NAMALWA (cell line): ENCODE data around the gene REC114.
"Not testable (repeated sequence)": the region's sequence is repeated elsewhere in the genome, so short reads cannot be mapped to it uniquely, and the experiment has no call there.

Experiments used
- DNase-seq: peaks from one replicate; pipeline ENCODE4 v3.0.0-alpha.2; 2015; ENCODE audit warnings: low spot score

The REC114 gene

GRCh38 chr15:73538123-73538522 lies 95.2 kb downstream of the REC114 start:
- DNase-seq = no peak

DNA sequence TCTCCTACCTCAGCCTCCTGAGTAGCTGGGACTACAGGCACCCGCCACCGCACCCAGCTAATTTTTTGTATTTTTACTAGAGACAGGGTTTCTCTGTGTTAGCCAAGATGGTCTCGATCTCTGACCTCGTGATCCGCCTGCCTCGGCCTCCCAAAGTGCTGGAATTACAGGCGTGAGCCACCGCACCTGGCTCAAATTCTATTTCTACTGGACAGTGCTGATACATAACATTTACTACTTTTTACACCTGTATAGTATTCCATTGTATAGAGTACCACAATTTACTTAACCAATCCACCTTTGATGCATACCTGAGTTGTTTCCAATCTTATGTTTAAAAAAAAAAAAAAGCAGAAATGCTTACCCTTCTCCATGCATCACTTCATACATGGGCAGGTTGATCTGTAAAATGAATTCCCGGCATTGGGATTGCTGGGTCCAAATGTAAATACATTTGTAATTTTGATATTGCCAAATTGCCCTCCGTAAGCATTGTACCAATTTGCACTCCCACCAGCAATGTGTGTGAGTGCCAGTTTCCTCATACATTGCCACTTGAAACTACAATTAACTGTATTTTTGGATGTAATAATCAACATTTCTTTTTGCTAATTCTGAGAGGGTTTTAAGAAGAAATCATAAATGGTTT lies 95.7 kb downstream of the REC114 start:
- no peak for DNase-seq

- DNase-seq = no peak
Measured at GRCh38 chr15:73539212-73540128, 96.5 kb downstream of the REC114 start.

- DNase-seq = no peak
Measured at GRCh38 chr15:73540161-73540560, 97.2 kb downstream of the REC114 start.

GRCh38 chr15:73541479-73541878 lies 98.5 kb downstream of the REC114 start:
- DNase-seq = no peak

DNA sequence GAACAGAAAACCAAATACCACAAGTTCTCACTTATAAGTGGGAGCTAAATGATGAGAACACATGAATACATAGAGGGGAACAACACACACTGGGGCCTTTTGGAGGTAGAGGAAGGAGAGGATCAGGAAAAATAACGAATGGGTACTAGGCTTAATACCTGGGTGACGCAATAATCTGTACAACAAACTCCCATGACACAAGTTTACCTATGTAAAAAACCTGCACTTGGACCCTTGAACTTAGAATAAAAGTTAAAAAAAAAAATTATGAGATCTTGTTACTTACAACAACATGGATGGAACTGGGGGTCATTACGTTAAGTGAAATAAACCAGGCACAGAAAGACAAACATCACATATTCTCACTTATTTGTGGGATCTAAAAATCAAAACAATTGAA lies 106.0 kb downstream of the REC114 start:
- DNase-seq = not testable (repeated sequence)

DNA sequence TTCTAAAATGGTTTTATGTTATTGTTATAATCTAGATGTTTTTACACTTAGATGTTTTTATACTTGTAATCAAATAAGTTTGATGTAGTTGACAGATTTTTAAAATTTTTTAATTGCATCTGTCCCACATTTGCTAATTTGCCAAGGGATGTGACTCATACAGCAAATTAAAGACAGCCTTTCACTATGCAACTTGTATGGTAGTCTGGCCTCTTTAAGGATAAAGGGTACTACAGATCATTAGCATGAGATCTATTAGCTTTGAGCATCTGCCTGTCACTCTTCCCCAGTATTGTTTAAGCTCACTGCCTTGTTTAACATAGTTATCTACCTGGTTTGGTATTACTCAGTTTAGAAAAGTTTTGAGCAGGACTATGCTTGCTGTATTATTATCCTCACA lies 107.2 kb downstream of the REC114 start:
- DNase-seq = no peak

GRCh38 chr15:73555080-73555479 lies 112.1 kb downstream of the REC114 start:
- DNase-seq = no peak

GRCh38 chr15:73558529-73558928 lies 115.6 kb downstream of the REC114 start:
- DNase-seq = no peak

DNA sequence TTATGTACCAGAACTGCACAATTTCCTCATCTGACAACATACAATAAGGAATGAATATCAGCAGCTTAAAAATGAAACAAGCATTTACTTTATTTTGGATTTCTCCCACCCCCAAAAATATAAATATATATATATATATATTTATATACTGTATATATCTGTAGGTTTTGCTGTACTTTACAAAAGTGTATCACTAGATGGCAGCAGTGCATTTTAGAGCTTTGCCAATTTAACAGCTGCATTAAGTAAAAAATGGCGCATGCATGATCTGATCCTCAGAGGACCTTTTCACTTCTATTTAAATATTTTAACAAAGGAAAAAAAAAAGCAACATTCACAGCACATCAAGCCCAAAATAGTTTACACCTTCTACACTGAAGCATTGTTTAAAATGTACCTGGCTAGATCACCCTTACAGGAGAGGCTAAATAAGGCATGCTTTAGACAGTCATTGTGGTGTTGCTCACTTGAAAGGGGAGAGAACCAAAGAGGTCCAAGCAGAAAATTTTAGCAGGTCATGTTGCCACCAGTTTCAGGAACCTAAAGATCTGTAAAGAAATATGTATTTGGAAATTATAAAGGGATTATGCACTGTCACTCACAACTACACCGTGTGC lies 117.6 kb downstream of the REC114 start:
- DNase-seq = peak; percentile 77

- DNase-seq = no peak
Measured at GRCh38 chr15:73564255-73564654, 121.3 kb downstream of the REC114 start.

- DNase-seq = no peak
Measured at GRCh38 chr15:73567020-73567419, 124.1 kb downstream of the REC114 start.

DNA sequence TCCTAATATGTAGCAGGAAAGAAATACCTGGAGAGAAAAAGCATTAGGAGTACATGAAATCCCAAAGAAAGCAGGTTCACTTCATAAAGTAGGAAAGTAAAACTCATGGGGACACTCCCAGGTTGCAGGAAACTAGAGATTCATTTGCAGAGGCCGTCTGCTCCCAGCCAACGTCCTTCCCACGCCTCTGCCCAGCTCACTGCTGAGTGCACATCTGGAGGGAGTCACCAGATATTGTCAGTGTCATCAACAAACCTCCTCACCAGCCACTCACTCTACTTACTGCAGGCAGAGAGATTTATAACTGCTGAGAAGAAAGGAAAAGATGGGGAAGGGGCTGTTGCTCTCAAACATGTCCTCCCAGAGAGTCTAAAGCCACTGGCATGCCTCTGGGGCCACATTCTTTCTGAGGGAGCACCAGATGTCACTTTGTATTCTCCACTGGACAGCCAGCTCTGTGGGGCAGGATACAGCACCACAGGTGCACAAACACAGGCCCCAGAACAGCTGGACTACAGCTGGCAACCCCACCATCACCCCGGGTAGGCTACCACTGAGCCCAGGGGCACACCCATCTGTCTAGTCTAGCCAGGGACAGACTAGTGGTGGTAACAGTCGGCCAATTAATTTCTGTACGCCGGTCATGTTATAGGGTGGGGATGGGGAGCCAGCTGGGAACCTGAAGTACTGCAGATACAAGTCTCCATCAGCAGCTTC lies 125.8 kb downstream of the REC114 start:
- DNase-seq = no peak

DNA sequence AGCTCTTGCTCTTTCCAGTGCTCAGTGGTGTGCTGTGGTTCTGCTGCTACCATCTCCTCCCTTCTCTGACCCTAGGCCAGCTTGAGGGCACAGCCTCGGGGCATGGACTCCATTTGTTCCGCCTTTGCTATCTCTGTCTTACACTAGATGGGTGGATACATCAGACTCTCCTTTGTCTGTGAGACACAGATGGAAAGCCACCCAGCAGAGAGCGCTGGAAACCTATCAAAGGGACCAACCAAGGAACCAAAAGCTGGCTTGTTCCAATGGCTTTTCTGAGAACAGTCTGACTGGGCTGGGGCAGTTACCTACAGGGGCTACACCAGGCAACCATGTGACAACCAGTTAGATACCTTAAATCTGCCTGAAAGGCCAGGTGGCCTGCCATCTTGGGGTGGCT lies 126.4 kb downstream of the REC114 start:
- DNase-seq = no peak

GRCh38 chr15:73570355-73571032 lies 127.5 kb downstream of the REC114 start:
- DNase-seq = no peak

DNA sequence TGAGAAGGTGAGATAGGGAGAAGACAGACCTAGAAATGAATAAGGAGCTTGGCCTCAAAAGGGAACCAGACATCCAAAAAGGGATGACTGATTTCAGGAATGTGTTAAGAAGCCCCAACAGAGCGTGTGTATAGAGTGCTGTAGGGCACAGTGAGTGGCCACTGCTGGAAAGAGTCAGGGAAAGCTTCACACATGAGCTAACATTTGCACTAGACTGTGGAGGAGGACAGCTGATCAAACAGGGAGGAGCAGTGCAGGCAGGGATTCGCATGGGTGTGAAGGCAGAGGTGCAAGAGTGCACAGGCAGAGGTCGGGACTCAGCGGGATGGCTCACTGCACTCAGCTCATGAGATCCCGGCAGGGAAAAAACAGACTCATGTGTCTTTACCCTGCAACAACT lies 128.4 kb downstream of the REC114 start:
- no peak for DNase-seq

DNA sequence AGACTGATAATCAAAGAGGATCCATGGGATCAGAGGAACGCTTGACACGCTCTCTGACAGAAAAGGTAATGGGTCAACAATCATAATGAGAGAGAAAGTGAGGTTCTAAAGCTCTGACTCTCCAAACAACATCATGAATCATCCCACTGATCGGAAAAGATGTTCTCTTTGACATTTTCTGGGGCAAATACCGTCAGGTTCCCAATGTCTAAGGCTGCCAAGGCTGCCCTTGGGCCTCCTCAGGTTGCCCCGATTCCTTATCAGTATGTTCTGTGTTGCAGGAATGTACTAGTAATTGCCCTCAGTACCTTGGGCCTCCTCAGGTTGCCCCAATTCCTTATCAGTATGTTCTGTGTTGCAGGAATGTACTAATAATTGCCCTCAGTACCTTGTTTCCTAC lies 129.3 kb downstream of the REC114 start:
- no peak for DNase-seq

DNA sequence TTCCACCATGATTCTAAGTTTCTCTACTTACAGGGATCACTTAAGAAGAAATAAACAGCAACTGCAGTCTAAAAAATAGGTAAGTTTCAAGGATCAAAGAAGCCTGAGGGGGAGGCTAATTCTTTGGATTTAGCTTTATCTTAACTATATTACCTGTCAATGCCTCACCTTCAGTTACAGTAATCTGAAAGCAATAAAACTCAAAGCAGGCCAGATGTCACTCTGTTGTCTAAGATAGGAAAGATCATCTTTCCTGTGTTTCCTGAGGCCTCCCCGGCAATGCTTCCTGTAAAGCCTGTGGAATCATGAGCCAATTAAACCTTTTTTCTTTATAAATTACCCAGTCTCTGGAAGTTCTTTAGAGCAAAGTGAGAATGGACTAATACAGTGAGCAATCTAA lies 130.1 kb downstream of the REC114 start:
- no peak for DNase-seq

DNA sequence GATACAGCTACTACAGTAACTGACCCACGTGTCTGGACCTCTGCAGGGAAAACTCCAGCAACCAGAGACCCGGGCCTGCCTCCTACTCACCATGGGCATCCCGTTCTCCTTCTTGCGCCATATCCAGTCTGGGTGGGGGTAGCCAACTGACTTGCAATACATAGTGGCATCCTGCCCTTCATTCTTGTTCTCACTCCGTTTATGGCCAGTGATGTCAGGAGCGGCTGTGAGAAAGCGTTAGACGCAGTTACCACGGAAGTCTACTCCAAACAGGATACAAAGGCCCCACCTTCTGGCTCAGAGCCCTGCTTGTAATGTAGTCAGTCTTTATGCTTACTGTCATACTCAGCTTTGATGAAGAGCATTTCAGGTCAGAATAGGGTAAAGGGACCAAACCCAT lies 130.6 kb downstream of the REC114 start:
- DNase-seq = no peak

GRCh38 chr15:73575636-73576247 lies 132.8 kb downstream of the REC114 start:
- DNase-seq = no peak

DNA sequence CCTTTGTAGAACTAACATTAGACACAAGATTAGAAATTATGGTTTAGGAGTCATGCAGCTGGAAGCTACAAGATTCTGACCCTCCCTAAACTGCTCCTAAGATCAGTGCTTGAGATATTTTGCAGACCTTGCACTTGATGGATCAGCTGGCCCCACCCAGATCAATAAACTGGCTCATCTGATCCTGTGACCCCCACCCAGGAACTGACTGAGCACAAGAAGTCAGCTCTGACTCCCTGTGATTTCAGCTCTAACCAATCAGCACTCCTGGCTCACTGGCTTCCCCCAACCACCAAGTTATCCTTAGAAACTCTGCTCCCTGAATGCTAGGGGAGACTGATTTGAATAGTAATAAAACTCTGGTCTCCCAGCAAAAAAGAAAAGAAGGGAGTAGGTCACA lies 134.6 kb downstream of the REC114 start:
- not testable (repeated sequence) for DNase-seq
